Measurements from ENCODE around the gene MAD2L1. TPM values are rescaled to one million over a fixed set of nuclear protein-coding genes. Genes with fewer than 3 reads are reported as not detected.

Gene MAD2L1
- total and polyA plus RNA-seq, 2 of the 4 experiments (the other 2 are of a cell fraction): 13.6 to 15.2 TPM

- intact Hi-C loops (cut with micrococcal nuclease): no loop called here
- H3K4me1 ChIP-seq (ENCODE audit: control insufficient read depth, insufficient read depth, low read length): no peaks in the 10 kb centered on the region
- H3K36me3 ChIP-seq (ENCODE audit: control insufficient read depth, insufficient read depth, low read length): no peaks in the 10 kb centered on the region
- no peak overlapping the region for H3K4me2 ChIP-seq (ENCODE audit: low read depth, low read length)
- no CpG with 5 or more reads among the region's 1 CpG for WGBS, 2 experiments (ENCODE audit: extremely low coverage in 2 of 2, insufficient read length in 1 of 2)
- BruUV-seq (replicated peaks): no TSS peak
- no peaks in the 10 kb centered on the region for H4K20me1 ChIP-seq (ENCODE audit: insufficient read depth, low read length)
- TF ChIP-seq RCOR1 (IDR thresholded peaks at IDR 0.05; ENCODE audit: insufficient replicate concordance, low read length): no peak
- no peak for TF ChIP-seq SMC3 (IDR thresholded peaks at IDR 0.05; ENCODE audit: low read depth, low read length)
- POLR2A ChIA-PET (ENCODE audit: unreplicated experiment): no interaction called here
- dilution Hi-C loops (cut with HindIII; ENCODE audit: low sequenced_read_pairs, unreplicated experiment): no loop called here
- no peak overlapping the region for H2BK5ac ChIP-seq (ENCODE audit: low read depth, low read length, poor library complexity, severe bottlenecking)
- no peaks in the 10 kb centered on the region for H3K79me1 ChIP-seq (ENCODE audit: low read depth in 1 of 2, low read length in 2 of 2)
- no peak overlapping the region for H2BK20ac ChIP-seq (ENCODE audit: low read depth, low read length)
- H4K5ac ChIP-seq (ENCODE audit: low read depth, low read length): no peak overlapping the region
- no peak overlapping the region for H2AFZ ChIP-seq (replicated peaks; ENCODE audit: low read length, poor library complexity)
- no peaks in the 10 kb centered on the region for H3K9me1 ChIP-seq (ENCODE audit: insufficient read depth, low read length)
- H3K14ac ChIP-seq (replicated peaks; ENCODE audit: low read depth, low read length): no peak overlapping the region
- no peak overlapping the region for H2AK5ac ChIP-seq (ENCODE audit: low read depth, low read length)
- in situ Hi-C loops (cut with MboI; ENCODE audit: low sequenced_read_pairs): loop anchor here (10.0 kb wide), 1 partner anchor 1017 kb away; no protein-coding TSS in a partner anchor
- no peak overlapping the region for H3K23ac ChIP-seq (ENCODE audit: low read depth, low read length)
- CTCF ChIA-PET: no interaction called here
- no peak overlapping the region for H4K8ac ChIP-seq (ENCODE audit: low read depth in 2 of 2, low read length in 2 of 2)
- H3K9me3 ChIP-seq (ENCODE audit: control insufficient read depth, insufficient read depth, low read length): no peaks in the 10 kb centered on the region
- H3K56ac ChIP-seq (ENCODE audit: extremely low read depth, insufficient read depth, low read length): no peak overlapping the region
- no peaks in the 10 kb centered on the region for H3K27me3 ChIP-seq (ENCODE audit: control insufficient read depth, insufficient read depth, low read length)
- no peak overlapping the region for H2BK15ac ChIP-seq (ENCODE audit: low read depth, low read length)
- DNase-seq (no peak), ATAC-seq (ENCODE audit: low read depth) (no peak)
- H2AK9ac ChIP-seq (replicated peaks; ENCODE audit: low read depth, low read length, poor library complexity): no peak overlapping the region
- H3K4ac ChIP-seq (ENCODE audit: low read depth, low read length): no peak overlapping the region
- no peak overlapping the region for H3K4me3 ChIP-seq (ENCODE audit: insufficient read depth, low read depth, low read length)
- H3K27ac ChIP-seq (ENCODE audit: insufficient read depth, low read length): no peak overlapping the region
- H3K18ac ChIP-seq (ENCODE audit: low read depth, low read length): no peak overlapping the region
- H4K91ac ChIP-seq (ENCODE audit: insufficient read depth, low read depth, low read length): no peak overlapping the region
- H2BK120ac ChIP-seq (ENCODE audit: low read depth, low read length): no peak overlapping the region
- no peak overlapping the region for H3K9ac ChIP-seq (ENCODE audit: low read depth, low read length)
Observed at GRCh38 chr4:120078216-120078615, 11.6 kb upstream of the MAD2L1 start.

Measured in IMR-90 (cell line).